IgD-negative memory B cell (primary cell): Measurements from ENCODE around the gene PTPN5. TPM values are rescaled to one million over a fixed set of nuclear protein-coding genes. Genes with fewer than 3 reads are reported as not detected.

Experiments
- H3K27ac Mint-ChIP-seq, 3 donors: one replicate each; pipeline ENCODE4 v1.8.0; 2020 to 2022; ENCODE audit warnings: mild to moderate bottlenecking in 3 of 3, mixed read lengths in 3 of 3, moderate library complexity in 1 of 3
- H3K27me3 Mint-ChIP-seq: one replicate; pipeline ENCODE4 v1.8.0; 2021; ENCODE audit warnings: mixed read lengths
- H3K36me3 Mint-ChIP-seq: one replicate; pipeline ENCODE4 v1.8.0; 2020; ENCODE audit warnings: mild to moderate bottlenecking, mixed read lengths
- H3K4me1 Mint-ChIP-seq, 3 donors: one replicate each; pipeline ENCODE4 v1.8.0; 2020 to 2022; ENCODE audit warnings: mixed read lengths in 3 of 3, mild to moderate bottlenecking in 1 of 3
- H3K4me3 Mint-ChIP-seq, 4 donors: one replicate each; pipeline ENCODE4 v1.8.0; 2020 to 2022; ENCODE audit warnings: mild to moderate bottlenecking in 4 of 4, mixed read lengths in 4 of 4, moderate library complexity in 3 of 4
- H3K9me3 Mint-ChIP-seq, 3 donors: one replicate each; pipeline ENCODE4 v1.8.0; 2020 to 2021; ENCODE audit warnings: mixed read lengths in 3 of 3, mild to moderate bottlenecking in 1 of 3
- polyA plus RNA-seq: library from polyadenylated mRNA; unstranded; fragments of 300-500 nt; fragmentation: Illumina TruSeq; gene quantifications from one replicate; pipeline ENCODE4 v1.2.3, GENCODE V29; 2021

Gene PTPN5
- polyA plus RNA-seq, 1 donor from 2014 or later = not detected

- H3K27ac Mint-ChIP-seq = no peak overlapping the region
- no peaks in the 10 kb centered on the region for H3K27me3 Mint-ChIP-seq
- peaks cover 5% of the 10 kb centered on the region in 3 donors for H3K4me1 Mint-ChIP-seq
- no peak overlapping the region for H3K4me3 Mint-ChIP-seq
- H3K36me3 Mint-ChIP-seq = peaks cover 3% of the 10 kb centered on the region
- H3K9me3 Mint-ChIP-seq = no peaks in the 10 kb centered on the region
These were observed 54.9 kb downstream of the PTPN5 start for GRCh38 chr11:18736590-18737148.

GRCh38 chr11:18733202-18733601, 58.4 kb downstream of the PTPN5 start:
- H3K27me3 Mint-ChIP-seq = no peaks in the 10 kb centered on the region
- H3K4me3 Mint-ChIP-seq = no peak overlapping the region
- H3K27ac Mint-ChIP-seq = no peak overlapping the region
- H3K36me3 Mint-ChIP-seq = peaks cover 3% of the 10 kb centered on the region
- H3K4me1 Mint-ChIP-seq = peaks cover 13 to 14% (median 13%) of the 10 kb centered on the region in 3 donors
- no peaks in the 10 kb centered on the region for H3K9me3 Mint-ChIP-seq

GRCh38 chr11:18731949-18732821, 59.4 kb downstream of the PTPN5 start:
- peaks cover 3% of the 10 kb centered on the region for H3K36me3 Mint-ChIP-seq
- H3K27ac Mint-ChIP-seq = peak overlapping the region in 1 of 3 donors; percentile 33
- peaks cover 17 to 19% (median 18%) of the 10 kb centered on the region in 3 donors for H3K4me1 Mint-ChIP-seq
- peak overlapping the region in 2 of 4 donors; percentile 1 to 68 for H3K4me3 Mint-ChIP-seq
- H3K27me3 Mint-ChIP-seq = no peaks in the 10 kb centered on the region
- no peaks in the 10 kb centered on the region for H3K9me3 Mint-ChIP-seq

- Mint-ChIP-seq H3K9me3 (no peaks in the 10 kb centered on the region), H3K4me3 (peak overlapping the region in 1 of 4 donors; percentile 1), H3K36me3 (peaks cover 3% of the 10 kb centered on the region), H3K27ac (peak overlapping the region in 2 of 3 donors; percentile 10 to 33), H3K27me3 (no peaks in the 10 kb centered on the region), H3K4me1 (peaks cover 17 to 19% (median 18%) of the 10 kb centered on the region in 3 donors)
These were observed 60.2 kb downstream of the PTPN5 start for GRCh38 chr11:18731441-18731840.

GRCh38 chr11:18730020-18730419, 61.6 kb downstream of the PTPN5 start:
- Mint-ChIP-seq H3K4me1 (peaks cover 17 to 19% (median 18%) of the 10 kb centered on the region in 3 donors), H3K4me3 (peak overlapping the region in 1 of 4 donors; percentile 28), H3K36me3 (peaks cover 3% of the 10 kb centered on the region), H3K9me3 (no peaks in the 10 kb centered on the region), H3K27me3 (no peaks in the 10 kb centered on the region), H3K27ac (peak overlapping the region in 1 of 3 donors; percentile 44)

GRCh38 chr11:18729426-18729825, 62.2 kb downstream of the PTPN5 start:
- H3K27ac Mint-ChIP-seq = no peak overlapping the region
- H3K9me3 Mint-ChIP-seq = no peaks in the 10 kb centered on the region
- no peak overlapping the region for H3K4me3 Mint-ChIP-seq
- no peaks in the 10 kb centered on the region for H3K27me3 Mint-ChIP-seq
- peaks cover 17 to 19% (median 18%) of the 10 kb centered on the region in 3 donors for H3K4me1 Mint-ChIP-seq
- H3K36me3 Mint-ChIP-seq = peaks cover 3% of the 10 kb centered on the region

- H3K36me3 Mint-ChIP-seq = peaks cover 3% of the 10 kb centered on the region
These were observed 62.9 kb downstream of the PTPN5 start for GRCh38 chr11:18728658-18729057.

GRCh38 chr11:18727479-18728236, 63.9 kb downstream of the PTPN5 start:
- peaks cover 17 to 19% (median 18%) of the 10 kb centered on the region in 3 donors for H3K4me1 Mint-ChIP-seq
- H3K9me3 Mint-ChIP-seq = no peaks in the 10 kb centered on the region
- no peak overlapping the region for H3K27ac Mint-ChIP-seq
- no peaks in the 10 kb centered on the region for H3K27me3 Mint-ChIP-seq
- peak overlapping the region in 2 of 4 donors; percentile 0 to 69 for H3K4me3 Mint-ChIP-seq
- H3K36me3 Mint-ChIP-seq = peaks cover 3% of the 10 kb centered on the region

More at GRCh38 chr11:18728658-18729057, 62.9 kb downstream of the PTPN5 start:
- Mint-ChIP-seq H3K27me3 (no peaks in the 10 kb centered on the region), H3K4me3 (no peak overlapping the region), H3K9me3 (no peaks in the 10 kb centered on the region), H3K27ac (no peak overlapping the region), H3K4me1 (peaks cover 17 to 19% (median 18%) of the 10 kb centered on the region in 3 donors)

- peaks cover 1% of the 10 kb centered on the region for H3K27me3 Mint-ChIP-seq
- H3K4me3 Mint-ChIP-seq = no peak within 1 kb of the TSS
- H3K9me3 Mint-ChIP-seq = no peaks in the 10 kb centered on the region
- H3K27ac Mint-ChIP-seq = no peak within 1 kb of the TSS
- peaks cover 9 to 11% (median 9%) of the 10 kb centered on the region in 3 donors for H3K4me1 Mint-ChIP-seq
- no peaks in the 10 kb centered on the region for H3K36me3 Mint-ChIP-seq
These were observed 65.6 kb downstream of the PTPN5 start, which contains the start of gene IGSF22 for GRCh38 chr11:18726040-18726439. TSS of gene IGSF22 (minus strand) at chr11:18726188. CDS start at chr11:18724236, 1,952 bp downstream.

- peaks cover 5 to 8% (median 6%) of the 10 kb centered on the region in 3 donors for H3K4me1 Mint-ChIP-seq
- H3K27me3 Mint-ChIP-seq = peaks cover 1% of the 10 kb centered on the region
- peak overlapping the region in 1 of 3 donors; percentile 14 for H3K27ac Mint-ChIP-seq
- peak overlapping the region in 2 of 4 donors; percentile 14 to 45 for H3K4me3 Mint-ChIP-seq
- H3K36me3 Mint-ChIP-seq = no peaks in the 10 kb centered on the region
- H3K9me3 Mint-ChIP-seq = no peaks in the 10 kb centered on the region
These were observed 67.6 kb downstream of the PTPN5 start for GRCh38 chr11:18723991-18724390.

GRCh38 chr11:18722293-18722637, 69.3 kb downstream of the PTPN5 start:
- no peaks in the 10 kb centered on the region for H3K36me3 Mint-ChIP-seq
- peak overlapping the region in 3 of 4 donors; percentile 85 to 97 (median 90) for H3K4me3 Mint-ChIP-seq
- peaks cover 0 to 4% (median 1%) of the 10 kb centered on the region in 3 donors for H3K4me1 Mint-ChIP-seq
- H3K27ac Mint-ChIP-seq = no peak overlapping the region
- H3K9me3 Mint-ChIP-seq = no peaks in the 10 kb centered on the region
- H3K27me3 Mint-ChIP-seq = peaks cover 1% of the 10 kb centered on the region

- peak overlapping the region; percentile 85 to 97 (median 88) for H3K4me3 Mint-ChIP-seq
- H3K4me1 Mint-ChIP-seq = peaks cover 0 to 4% (median 1%) of the 10 kb centered on the region in 3 donors
- H3K36me3 Mint-ChIP-seq = no peaks in the 10 kb centered on the region
- peak overlapping the region in 1 of 3 donors; percentile 20 for H3K27ac Mint-ChIP-seq
- no peaks in the 10 kb centered on the region for H3K9me3 Mint-ChIP-seq
- peaks cover 1% of the 10 kb centered on the region for H3K27me3 Mint-ChIP-seq
These were observed 69.9 kb downstream of the PTPN5 start for GRCh38 chr11:18721561-18722292.

- Mint-ChIP-seq H3K9me3 (no peaks in the 10 kb centered on the region), H3K4me1 (peaks cover 0 to 4% (median 1%) of the 10 kb centered on the region in 3 donors), H3K27ac (peak overlapping the region in 1 of 3 donors; percentile 28), H3K27me3 (peaks cover 1% of the 10 kb centered on the region), H3K36me3 (no peaks in the 10 kb centered on the region), H3K4me3 (peak overlapping the region; percentile 85 to 97 (median 88))
These were observed 70.6 kb downstream of the PTPN5 start for GRCh38 chr11:18720808-18721560.
